Measurements from ENCODE around the gene ZNF57. TPM values are rescaled to one million over a fixed set of nuclear protein-coding genes. Genes with fewer than 3 reads are reported as not detected.
"Not testable (repeated sequence)": the region's sequence is repeated elsewhere in the genome, so short reads cannot be mapped to it uniquely, and the experiment has no call there.

ZNF57 gene
- total RNA-seq, 1 experiment from 2014 or later, result 5.8 TPM

GRCh38 chr19:2926341-2927031 lies 25.8 kb downstream of the ZNF57 start:
- ChIA-PET POLR2A (no interaction called here), CTCF (no interaction called here)
- Histone ChIP-seq H3K9me3 (no peaks in the 10 kb centered on the region), H3K4me1 (no peaks in the 10 kb centered on the region), H3K36me3 (ENCODE audit: control insufficient read depth, insufficient read depth, low read length) (no peaks in the 10 kb centered on the region), H3K4me3 (ENCODE audit: low read depth, low read length) (no peak overlapping the region), H3K27me3 (replicated peaks; ENCODE audit: control insufficient read depth, insufficient read depth, low read length) (no peaks in the 10 kb centered on the region)
- peaks cover 17% of the 10 kb centered on the region for H3K36me3 Mint-ChIP-seq (ENCODE audit: insufficient read depth, unreplicated experiment)
- BruUV-seq (replicated peaks), result no TSS peak
- H3K27ac Mint-ChIP-seq (ENCODE audit: unreplicated experiment), result no peak overlapping the region
- TF ChIP-seq, protein P1, sequence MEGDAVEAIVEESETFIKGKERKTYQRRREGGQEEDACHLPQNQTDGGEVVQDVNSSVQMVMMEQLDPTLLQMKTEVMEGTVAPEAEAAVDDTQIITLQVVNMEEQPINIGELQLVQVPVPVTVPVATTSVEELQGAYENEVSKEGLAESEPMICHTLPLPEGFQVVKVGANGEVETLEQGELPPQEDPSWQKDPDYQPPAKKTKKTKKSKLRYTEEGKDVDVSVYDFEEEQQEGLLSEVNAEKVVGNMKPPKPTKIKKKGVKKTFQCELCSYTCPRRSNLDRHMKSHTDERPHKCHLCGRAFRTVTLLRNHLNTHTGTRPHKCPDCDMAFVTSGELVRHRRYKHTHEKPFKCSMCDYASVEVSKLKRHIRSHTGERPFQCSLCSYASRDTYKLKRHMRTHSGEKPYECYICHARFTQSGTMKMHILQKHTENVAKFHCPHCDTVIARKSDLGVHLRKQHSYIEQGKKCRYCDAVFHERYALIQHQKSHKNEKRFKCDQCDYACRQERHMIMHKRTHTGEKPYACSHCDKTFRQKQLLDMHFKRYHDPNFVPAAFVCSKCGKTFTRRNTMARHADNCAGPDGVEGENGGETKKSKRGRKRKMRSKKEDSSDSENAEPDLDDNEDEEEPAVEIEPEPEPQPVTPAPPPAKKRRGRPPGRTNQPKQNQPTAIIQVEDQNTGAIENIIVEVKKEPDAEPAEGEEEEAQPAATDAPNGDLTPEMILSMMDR (IDR thresholded peaks at IDR 0.05; ENCODE audit: insufficient read depth in 1 of 2, low read depth in 1 of 2, low read length in 1 of 2, severe bottlenecking in 1 of 2, unreplicated experiment in 1 of 2), result no peak
- H3K4me1 Mint-ChIP-seq (ENCODE audit: low read depth, unreplicated experiment), result no peaks in the 10 kb centered on the region
- no peak overlapping the region for H3K4me3 Mint-ChIP-seq (ENCODE audit: unreplicated experiment)
- no peaks in the 10 kb centered on the region for H3K27me3 Mint-ChIP-seq (ENCODE audit: insufficient read depth, unreplicated experiment)
- H3K9me3 Mint-ChIP-seq (ENCODE audit: unreplicated experiment), result peaks cover 14% of the 10 kb centered on the region
- DNase-seq, result no peak
- intact Hi-C loops (cut with micrococcal nuclease; ENCODE audit: unreplicated experiment), result no loop called here

DNA sequence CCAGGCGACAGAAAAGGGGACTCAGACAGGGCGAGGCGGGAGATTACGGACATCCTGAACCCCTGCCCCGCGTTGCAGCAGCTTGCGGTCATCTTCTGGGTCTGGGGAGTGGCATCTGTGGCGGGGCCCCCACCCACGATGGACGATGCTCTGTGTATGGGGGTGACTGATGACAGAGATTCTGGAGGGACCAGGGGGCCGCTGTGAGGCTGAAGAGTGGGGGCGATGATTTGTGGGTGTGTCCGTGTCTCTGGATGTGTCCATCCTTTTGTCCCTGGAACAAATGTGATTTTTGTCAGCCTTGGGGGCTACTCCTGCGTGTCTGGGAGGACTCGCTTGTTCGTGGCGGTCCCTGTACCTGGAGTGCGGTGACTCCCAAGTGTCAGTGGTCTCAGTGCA lies 26.3 kb downstream of the ZNF57 start:
- ChIA-PET POLR2A (no interaction called here), CTCF (no interaction called here)
- Mint-ChIP-seq H3K9me3 (ENCODE audit: unreplicated experiment) (peaks cover 18% of the 10 kb centered on the region), H3K4me3 (ENCODE audit: unreplicated experiment) (no peak overlapping the region), H3K36me3 (ENCODE audit: insufficient read depth, unreplicated experiment) (peaks cover 20% of the 10 kb centered on the region), H3K4me1 (ENCODE audit: low read depth, unreplicated experiment) (no peaks in the 10 kb centered on the region), H3K27ac (ENCODE audit: unreplicated experiment) (no peak overlapping the region), H3K27me3 (ENCODE audit: insufficient read depth, unreplicated experiment) (no peaks in the 10 kb centered on the region)
- BruUV-seq (replicated peaks), result no TSS peak
- H3K4me3 ChIP-seq (ENCODE audit: low read depth, low read length), result no peak overlapping the region
- H3K9me3 ChIP-seq, result no peaks in the 10 kb centered on the region
- H3K27me3 ChIP-seq (replicated peaks; ENCODE audit: control insufficient read depth, insufficient read depth, low read length), result no peaks in the 10 kb centered on the region
- intact Hi-C loops (cut with micrococcal nuclease; ENCODE audit: unreplicated experiment), result no loop called here
- TF ChIP-seq, protein P1 (IDR thresholded peaks at IDR 0.05; ENCODE audit: insufficient read depth in 1 of 2, low read depth in 1 of 2, low read length in 1 of 2, severe bottlenecking in 1 of 2, unreplicated experiment in 1 of 2), result no peak
- no peaks in the 10 kb centered on the region for H3K4me1 ChIP-seq
- no peak for DNase-seq
- no peaks in the 10 kb centered on the region for H3K36me3 ChIP-seq (ENCODE audit: control insufficient read depth, insufficient read depth, low read length)

DNA sequence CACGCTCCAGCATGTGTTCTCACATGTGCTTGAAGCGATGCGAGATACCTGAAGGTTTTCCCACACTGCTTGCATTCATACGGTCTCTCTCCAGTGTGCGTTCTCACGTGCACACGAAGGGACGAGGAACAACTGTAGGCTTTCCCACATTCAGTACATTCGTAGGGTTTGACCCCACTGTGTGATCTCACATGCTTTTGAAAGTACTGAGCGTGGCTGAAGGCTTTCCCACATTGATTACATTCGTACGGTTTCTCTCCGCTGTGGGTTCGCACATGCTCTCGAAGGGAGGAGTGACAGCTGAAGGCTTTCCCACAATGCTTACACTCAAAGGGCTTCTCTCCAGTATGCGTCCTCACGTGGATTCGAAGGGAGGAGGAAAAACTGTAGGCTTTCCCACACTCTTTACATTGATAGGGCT lies 32.8 kb downstream of the ZNF57 start:
- H3K27ac Mint-ChIP-seq (ENCODE audit: unreplicated experiment), result no peak overlapping the region
- H3K9me3 Mint-ChIP-seq (ENCODE audit: unreplicated experiment), result peaks cover 29% of the 10 kb centered on the region
- no peaks in the 10 kb centered on the region for H3K27me3 Mint-ChIP-seq (ENCODE audit: insufficient read depth, unreplicated experiment)
- Histone ChIP-seq H3K4me3 (ENCODE audit: low read depth, low read length) (no peak overlapping the region), H3K9me3 (peaks cover 22% of the 10 kb centered on the region), H3K36me3 (ENCODE audit: control insufficient read depth, insufficient read depth, low read length) (peaks cover 14% of the 10 kb centered on the region), H3K27me3 (replicated peaks; ENCODE audit: control insufficient read depth, insufficient read depth, low read length) (no peaks in the 10 kb centered on the region), H3K4me1 (no peaks in the 10 kb centered on the region)
- POLR2A ChIA-PET, result no interaction called here
- TF ChIP-seq, protein P1 (IDR thresholded peaks at IDR 0.05; ENCODE audit: insufficient read depth in 1 of 2, low read depth in 1 of 2, low read length in 1 of 2, severe bottlenecking in 1 of 2, unreplicated experiment in 1 of 2), result no peak
- no peak overlapping the region for H3K4me3 Mint-ChIP-seq (ENCODE audit: unreplicated experiment)
- CTCF ChIA-PET, result no interaction called here
- no peak for DNase-seq
- H3K4me1 Mint-ChIP-seq (ENCODE audit: low read depth, unreplicated experiment), result no peaks in the 10 kb centered on the region
- peaks cover 70% of the 10 kb centered on the region for H3K36me3 Mint-ChIP-seq (ENCODE audit: insufficient read depth, unreplicated experiment)
- BruUV-seq (replicated peaks), result no TSS peak
- intact Hi-C loops (cut with micrococcal nuclease; ENCODE audit: unreplicated experiment), result no loop called here

DNA sequence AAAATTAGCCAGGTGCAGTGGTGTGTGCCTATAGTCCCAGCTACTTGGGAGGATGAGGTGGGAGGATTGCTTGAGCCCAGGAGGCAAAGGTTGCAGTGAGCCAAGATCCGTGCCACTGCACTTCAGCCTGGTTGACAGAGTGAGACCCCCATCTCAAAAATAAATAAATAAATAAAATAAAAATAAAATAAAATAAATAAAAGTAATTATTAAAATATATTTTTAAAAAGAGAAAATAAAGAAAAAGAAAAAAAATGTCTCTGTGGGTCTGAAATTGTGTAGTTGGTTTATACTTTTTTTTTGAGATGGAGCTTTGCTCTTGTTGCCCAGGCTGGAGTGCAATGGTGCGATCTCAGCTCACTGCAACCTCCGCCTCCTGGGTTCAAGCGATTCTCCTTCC lies 35.1 kb downstream of the ZNF57 start:
- CTCF ChIA-PET; H3K27me3 ChIP-seq (replicated peaks; ENCODE audit: control insufficient read depth, insufficient read depth, low read length); BruUV-seq (replicated peaks); H3K4me1 ChIP-seq; intact Hi-C loops (cut with micrococcal nuclease; ENCODE audit: unreplicated experiment); H3K27ac Mint-ChIP-seq (ENCODE audit: unreplicated experiment); POLR2A ChIA-PET; H3K4me3 Mint-ChIP-seq (ENCODE audit: unreplicated experiment); H3K27me3 Mint-ChIP-seq (ENCODE audit: insufficient read depth, unreplicated experiment); H3K4me3 ChIP-seq (ENCODE audit: low read depth, low read length); H3K4me1 Mint-ChIP-seq (ENCODE audit: low read depth, unreplicated experiment); DNase-seq: not testable (repeated sequence)
- Mint-ChIP-seq H3K36me3 (ENCODE audit: insufficient read depth, unreplicated experiment) (peaks cover 60% of the 10 kb centered on the region), H3K9me3 (ENCODE audit: unreplicated experiment) (peaks cover 22% of the 10 kb centered on the region)
- Histone ChIP-seq H3K9me3 (peaks cover 22% of the 10 kb centered on the region), H3K36me3 (ENCODE audit: control insufficient read depth, insufficient read depth, low read length) (peaks cover 17% of the 10 kb centered on the region)
